Stomach (tissue), 4 donors: ENCODE measurements around the gene GABRB1.

Experiments
- CTCF ChIP-seq, 7 experiments: fragments of 450-650 bp in 4 of 7; fragments of 200-600 bp in 3 of 7; sonication (generic) in 3 of 7; IDR thresholded peaks; one replicate each; pipeline ENCODE4 v1.5.1; 2016 to 2019; ENCODE audit warnings: antibody characterized with exemption in 7 of 7, control low read depth in 2 of 7, mild to moderate bottlenecking in 1 of 7
- POLR2A ChIP-seq, 4 donors: fragments of 450-650 bp; IDR thresholded peaks; one replicate each; pipeline ENCODE4 v1.6.1; 2016; ENCODE audit warnings: antibody characterized with exemption in 4 of 4, control low read depth in 2 of 4, mild to moderate bottlenecking in 1 of 4, moderate library complexity in 1 of 4

DNA sequence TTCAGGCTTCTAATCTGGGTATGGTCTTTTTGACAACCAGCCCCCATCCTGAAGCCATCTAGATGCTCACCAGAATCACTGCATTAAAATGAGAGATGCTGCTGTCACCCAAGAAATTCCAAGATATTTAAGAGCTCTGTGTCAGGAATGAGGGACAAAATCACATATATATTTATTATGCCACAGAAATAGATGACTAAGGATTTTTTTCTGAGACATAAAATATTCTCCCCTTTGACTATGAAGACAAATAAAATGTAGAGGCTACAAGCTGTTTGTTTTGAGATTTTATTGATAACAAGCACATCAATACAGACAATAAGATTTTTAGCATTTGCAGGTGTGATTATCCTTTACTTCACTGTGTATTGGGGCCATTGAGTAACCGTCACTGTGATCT lies 354.8 kb downstream of the GABRB1 start:
- TF ChIP-seq POLR2A (IDR thresholded peaks at IDR 0.05) (no peak), CTCF (IDR thresholded peaks at IDR 0.05) (no peak)
